MG63 (cell line): ENCODE results near the gene SECISBP2. TPM values are rescaled to one million over a fixed set of nuclear protein-coding genes. Genes with fewer than 3 reads are reported as not detected.
"Not testable (repeated sequence)": the region's sequence is repeated elsewhere in the genome, so short reads cannot be mapped to it uniquely, and the experiment has no call there.

Source experiments
- DNase-seq: peaks from one replicate; pipeline ENCODE4 v3.0.0-alpha.2; 2020
- H3K27me3 ChIP-seq: fragments of 250-450 bp; sonication (Bioruptor Pico); 2 replicates; pipeline ENCODE4 v1.5.1; 2020; ENCODE audit warnings: mild to moderate bottlenecking, moderate library complexity
- H3K36me3 ChIP-seq: fragments of 250-450 bp; sonication (Bioruptor Pico); 2 replicates; pipeline ENCODE4 v1.5.1; 2020; ENCODE audit warnings: mild to moderate bottlenecking, moderate library complexity
- H3K4me3 ChIP-seq: fragments of 250-450 bp; sonication (Bioruptor Pico); 2 replicates; pipeline ENCODE4 v1.5.1; 2020; ENCODE audit warnings: mild to moderate bottlenecking, moderate library complexity
- H3K9me3 ChIP-seq: fragments of 250-450 bp; sonication (Bioruptor Pico); 2 replicates; pipeline ENCODE4 v1.5.1; 2020; ENCODE audit warnings: mild to moderate bottlenecking, moderate library complexity
- total RNA-seq: library from RNA; depleted of rRNA; stranded (reverse); fragments of >200 nt; shearing (Covaris generic); gene quantifications from 2 replicates; pipeline ENCODE4 v1.2.3, GENCODE V29; 2014; ENCODE audit warnings: low replicate concordance; rRNA removed

The SECISBP2 gene, protein sequence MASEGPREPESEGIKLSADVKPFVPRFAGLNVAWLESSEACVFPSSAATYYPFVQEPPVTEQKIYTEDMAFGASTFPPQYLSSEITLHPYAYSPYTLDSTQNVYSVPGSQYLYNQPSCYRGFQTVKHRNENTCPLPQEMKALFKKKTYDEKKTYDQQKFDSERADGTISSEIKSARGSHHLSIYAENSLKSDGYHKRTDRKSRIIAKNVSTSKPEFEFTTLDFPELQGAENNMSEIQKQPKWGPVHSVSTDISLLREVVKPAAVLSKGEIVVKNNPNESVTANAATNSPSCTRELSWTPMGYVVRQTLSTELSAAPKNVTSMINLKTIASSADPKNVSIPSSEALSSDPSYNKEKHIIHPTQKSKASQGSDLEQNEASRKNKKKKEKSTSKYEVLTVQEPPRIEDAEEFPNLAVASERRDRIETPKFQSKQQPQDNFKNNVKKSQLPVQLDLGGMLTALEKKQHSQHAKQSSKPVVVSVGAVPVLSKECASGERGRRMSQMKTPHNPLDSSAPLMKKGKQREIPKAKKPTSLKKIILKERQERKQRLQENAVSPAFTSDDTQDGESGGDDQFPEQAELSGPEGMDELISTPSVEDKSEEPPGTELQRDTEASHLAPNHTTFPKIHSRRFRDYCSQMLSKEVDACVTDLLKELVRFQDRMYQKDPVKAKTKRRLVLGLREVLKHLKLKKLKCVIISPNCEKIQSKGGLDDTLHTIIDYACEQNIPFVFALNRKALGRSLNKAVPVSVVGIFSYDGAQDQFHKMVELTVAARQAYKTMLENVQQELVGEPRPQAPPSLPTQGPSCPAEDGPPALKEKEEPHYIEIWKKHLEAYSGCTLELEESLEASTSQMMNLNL
- total RNA-seq, result 7.4 and 9.7 TPM in 2 replicates

- Histone ChIP-seq H3K9me3 (no peaks in the 10 kb centered on the region), H3K4me3 (peak within 1 kb of the TSS; percentile 75), H3K27me3 (no peaks in the 10 kb centered on the region), H3K36me3 (peaks cover 56% of the 10 kb centered on the region)
- peak; percentile 96 for DNase-seq
These were observed at the start of gene SECISBP2 for GRCh38 chr9:89318123-89319014. Gene SECISBP2, plus strand, starts transcription at chr9:89318500. Its CDS starts 77 bp downstream, at chr9:89318577.

DNA sequence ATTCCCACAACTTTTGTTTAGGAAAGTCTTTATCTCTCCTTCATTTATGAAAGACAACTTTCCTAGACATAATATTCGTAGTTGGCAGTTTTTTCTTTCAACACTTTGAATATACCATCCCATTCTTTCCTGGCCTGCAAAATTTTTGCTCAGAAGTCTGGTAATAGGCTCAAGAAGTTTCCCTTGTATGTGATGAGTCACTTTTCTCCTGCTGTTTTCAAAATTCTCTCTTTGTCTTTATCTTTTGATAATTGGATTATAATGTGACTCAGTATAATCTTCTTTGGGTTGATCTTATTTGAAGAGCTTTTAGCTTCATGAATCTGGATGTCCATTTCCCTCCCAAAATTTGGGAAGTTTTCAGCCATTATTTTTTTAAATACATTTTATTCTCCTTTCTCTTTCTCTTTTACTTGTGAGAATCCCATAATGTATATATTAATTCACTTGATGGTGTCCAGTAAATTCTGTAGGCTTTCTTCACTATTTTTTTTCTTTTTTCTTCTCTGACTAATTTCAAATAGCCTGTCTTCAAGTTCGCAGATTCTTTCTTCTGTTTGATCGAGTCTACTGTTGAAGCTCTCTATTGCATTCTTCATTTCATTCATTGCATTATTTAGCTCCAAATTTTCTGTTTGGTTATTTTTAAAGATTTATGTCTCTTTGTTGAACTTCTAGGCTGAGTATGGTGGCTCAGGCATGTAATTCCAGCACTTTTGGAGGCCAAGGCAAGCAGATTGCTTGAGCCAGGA, 44.6 kb upstream of the SECISBP2 start:
- H3K4me3 ChIP-seq, result no peak overlapping the region
- peaks cover 26% of the 10 kb centered on the region for H3K9me3 ChIP-seq
- H3K27me3 ChIP-seq, result no peaks in the 10 kb centered on the region
- DNase-seq, result no peak
- H3K36me3 ChIP-seq, result no peaks in the 10 kb centered on the region

GRCh38 chr9:89274838-89275237, 43.5 kb upstream of the SECISBP2 start:
- no peak overlapping the region for H3K4me3 ChIP-seq
- peaks cover 26% of the 10 kb centered on the region for H3K9me3 ChIP-seq
- no peaks in the 10 kb centered on the region for H3K36me3 ChIP-seq
- no peaks in the 10 kb centered on the region for H3K27me3 ChIP-seq
- DNase-seq, result no peak

DNA sequence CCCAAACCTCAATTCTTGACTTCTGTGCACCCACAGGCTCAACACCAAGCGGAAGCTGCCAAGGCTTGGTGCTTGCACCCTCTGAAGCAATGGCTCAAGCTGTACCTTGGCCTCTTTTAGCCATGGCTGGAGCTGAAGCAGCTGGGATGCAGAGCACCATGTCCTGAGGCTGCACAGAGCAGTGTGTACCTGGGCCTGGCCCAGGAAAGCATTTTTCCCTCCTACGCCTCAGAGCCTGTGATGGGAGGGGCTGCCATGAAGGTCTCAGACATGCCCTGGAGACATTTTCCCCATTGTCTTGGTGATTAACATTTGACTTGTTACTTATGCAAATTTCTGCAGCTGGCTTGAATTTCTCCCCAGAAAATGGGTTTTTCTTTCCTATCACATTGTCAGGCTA, 42.3 kb upstream of the SECISBP2 start:
- not testable (repeated sequence) for DNase-seq

DNA sequence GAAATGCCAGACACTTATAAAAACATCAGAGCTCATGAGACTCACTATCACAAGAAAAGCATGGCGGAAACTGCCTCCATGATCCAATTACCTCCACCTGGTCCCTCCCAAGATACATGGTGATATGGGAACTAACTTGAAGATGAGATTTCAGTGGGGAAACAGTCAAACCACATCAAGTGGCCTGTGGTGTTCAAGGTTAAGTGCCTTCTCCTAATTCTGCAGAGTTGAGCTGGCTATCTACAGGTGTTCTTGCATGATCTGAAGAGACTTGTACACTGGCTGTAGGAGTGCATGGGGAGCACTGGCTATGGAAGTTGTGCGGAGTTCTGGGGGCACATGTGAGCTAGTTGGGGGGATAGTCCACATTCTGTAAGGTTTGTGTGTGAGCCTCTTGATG, 41.3 kb upstream of the SECISBP2 start:
- Histone ChIP-seq H3K9me3 (peaks cover 23% of the 10 kb centered on the region), H3K36me3 (no peaks in the 10 kb centered on the region), H3K4me3 (no peak overlapping the region), H3K27me3 (no peaks in the 10 kb centered on the region)
- no peak for DNase-seq

More for the DNA sequence above, 42.3 kb upstream of the SECISBP2 start:
- H3K4me3 ChIP-seq, H3K27me3 ChIP-seq, H3K36me3 ChIP-seq: not testable (repeated sequence)
- H3K9me3 ChIP-seq, result peaks cover 23% of the 10 kb centered on the region

GRCh38 chr9:89277454-89277853, 40.8 kb upstream of the SECISBP2 start:
- Histone ChIP-seq H3K36me3 (no peaks in the 10 kb centered on the region), H3K27me3 (no peaks in the 10 kb centered on the region), H3K4me3 (no peak overlapping the region), H3K9me3 (peaks cover 20% of the 10 kb centered on the region)
- DNase-seq, result no peak

GRCh38 chr9:89278551-89278950, 39.7 kb upstream of the SECISBP2 start:
- no peak for DNase-seq

GRCh38 chr9:89278997-89279739, 39.1 kb upstream of the SECISBP2 start:
- Histone ChIP-seq H3K4me3 (no peak overlapping the region), H3K36me3 (no peaks in the 10 kb centered on the region), H3K9me3 (peaks cover 3% of the 10 kb centered on the region), H3K27me3 (no peaks in the 10 kb centered on the region)
- DNase-seq, result no peak

More at GRCh38 chr9:89278551-89278950, 39.7 kb upstream of the SECISBP2 start:
- peaks cover 9% of the 10 kb centered on the region for H3K9me3 ChIP-seq
- no peaks in the 10 kb centered on the region for H3K36me3 ChIP-seq
- H3K4me3 ChIP-seq, result no peak overlapping the region
- no peaks in the 10 kb centered on the region for H3K27me3 ChIP-seq

GRCh38 chr9:89281106-89281505, 37.2 kb upstream of the SECISBP2 start:
- Histone ChIP-seq H3K36me3 (no peaks in the 10 kb centered on the region), H3K9me3 (no peaks in the 10 kb centered on the region)
- no peak for DNase-seq

GRCh38 chr9:89282248-89282968, 35.9 kb upstream of the SECISBP2 start:
- DNase-seq, H3K4me3 ChIP-seq: not testable (repeated sequence)

More at GRCh38 chr9:89281106-89281505, 37.2 kb upstream of the SECISBP2 start:
- no peak overlapping the region for H3K4me3 ChIP-seq
- no peaks in the 10 kb centered on the region for H3K27me3 ChIP-seq

DNA sequence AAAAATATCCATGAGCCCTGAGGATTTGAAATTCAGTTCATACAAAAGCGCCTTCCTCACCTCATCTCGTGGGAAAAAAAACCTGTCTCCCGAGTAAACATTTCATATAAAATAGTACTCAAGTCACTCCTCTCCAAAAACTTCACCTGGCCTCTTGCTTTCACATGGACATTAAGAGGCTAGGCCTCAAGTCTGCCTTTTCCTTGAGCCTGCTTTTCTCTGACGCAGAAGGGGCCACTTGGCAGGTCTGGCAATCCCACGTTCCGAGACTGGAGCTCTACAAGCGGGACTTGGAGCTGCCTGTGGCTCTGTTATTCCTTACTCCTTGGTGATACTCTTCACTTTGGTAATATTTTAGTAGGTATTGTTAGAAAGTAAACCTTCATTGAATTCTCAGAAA, 34.2 kb upstream of the SECISBP2 start:
- DNase-seq, result no peak
- Histone ChIP-seq H3K27me3 (no peaks in the 10 kb centered on the region), H3K9me3 (no peaks in the 10 kb centered on the region), H3K36me3 (no peaks in the 10 kb centered on the region), H3K4me3 (no peak overlapping the region)

More at GRCh38 chr9:89282248-89282968, 35.9 kb upstream of the SECISBP2 start:
- H3K27me3 ChIP-seq, H3K36me3 ChIP-seq, H3K9me3 ChIP-seq: not testable (repeated sequence)

DNA sequence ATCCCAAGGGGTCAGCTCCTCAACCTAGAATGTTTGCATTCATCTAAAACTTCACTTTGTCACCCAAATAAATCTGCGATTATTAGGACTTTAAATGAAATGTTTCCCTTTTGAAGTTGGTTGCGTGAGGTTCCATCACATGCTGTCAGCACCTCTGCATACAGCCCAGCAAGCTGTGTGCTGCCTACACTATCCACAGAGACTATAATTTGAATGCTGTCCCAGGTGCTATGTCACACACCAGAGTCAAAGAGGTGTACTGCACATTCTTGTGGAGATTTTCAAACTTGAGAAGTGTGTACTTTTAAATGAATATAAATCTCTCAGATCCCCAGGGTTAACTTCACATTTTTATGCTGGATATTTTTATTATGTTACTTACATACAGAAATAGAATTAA, 26.6 kb upstream of the SECISBP2 start:
- Histone ChIP-seq H3K9me3 (0 out of 2 replicates have a peak, but pooled peaks cover 2% of the 10 kb centered on the region), H3K27me3 (no peaks in the 10 kb centered on the region), H3K4me3 (no peak overlapping the region), H3K36me3 (no peaks in the 10 kb centered on the region)
- DNase-seq, result no peak

- Histone ChIP-seq H3K36me3 (no peaks in the 10 kb centered on the region), H3K27me3 (no peaks in the 10 kb centered on the region), H3K9me3 (0 out of 2 replicates have a peak, but pooled peaks cover 2% of the 10 kb centered on the region), H3K4me3 (no peak overlapping the region)
- DNase-seq, result no peak
These were observed 25.3 kb upstream of the SECISBP2 start for GRCh38 chr9:89293014-89293413.

GRCh38 chr9:89295400-89295799, 22.9 kb upstream of the SECISBP2 start:
- DNase-seq, result no peak
- Histone ChIP-seq H3K4me3 (no peak overlapping the region), H3K9me3 (0 out of 2 replicates have a peak, but pooled peaks cover 2% of the 10 kb centered on the region), H3K27me3 (no peaks in the 10 kb centered on the region), H3K36me3 (no peaks in the 10 kb centered on the region; the same call in 1 of the 2 replicates)
